HG02852 (cell line): Measurements from ENCODE around the gene MRFAP1.

Experiments
- ATAC-seq: cut with Tn5 transposase; IDR thresholded peaks from one replicate; pipeline ENCODE4 v1.9.1; 2021; ENCODE audit warnings: mild to moderate bottlenecking, moderate library complexity; ENCODE audit not compliant: unreplicated experiment

The MRFAP1 gene

GRCh38 chr4:6640292-6641163 lies at the start of gene MRFAP1:
Gene MRFAP1, plus strand, starts transcription at chr4:6640685. Its CDS starts 178 bp downstream, at chr4:6640863.
- peak; percentile 83 for ATAC-seq

GRCh38 chr4:6591313-6591712 lies 49.2 kb upstream of the MRFAP1 start:
- ATAC-seq = peak; percentile 56

GRCh38 chr4:6591781-6592180 lies 48.7 kb upstream of the MRFAP1 start:
- no peak for ATAC-seq

DNA sequence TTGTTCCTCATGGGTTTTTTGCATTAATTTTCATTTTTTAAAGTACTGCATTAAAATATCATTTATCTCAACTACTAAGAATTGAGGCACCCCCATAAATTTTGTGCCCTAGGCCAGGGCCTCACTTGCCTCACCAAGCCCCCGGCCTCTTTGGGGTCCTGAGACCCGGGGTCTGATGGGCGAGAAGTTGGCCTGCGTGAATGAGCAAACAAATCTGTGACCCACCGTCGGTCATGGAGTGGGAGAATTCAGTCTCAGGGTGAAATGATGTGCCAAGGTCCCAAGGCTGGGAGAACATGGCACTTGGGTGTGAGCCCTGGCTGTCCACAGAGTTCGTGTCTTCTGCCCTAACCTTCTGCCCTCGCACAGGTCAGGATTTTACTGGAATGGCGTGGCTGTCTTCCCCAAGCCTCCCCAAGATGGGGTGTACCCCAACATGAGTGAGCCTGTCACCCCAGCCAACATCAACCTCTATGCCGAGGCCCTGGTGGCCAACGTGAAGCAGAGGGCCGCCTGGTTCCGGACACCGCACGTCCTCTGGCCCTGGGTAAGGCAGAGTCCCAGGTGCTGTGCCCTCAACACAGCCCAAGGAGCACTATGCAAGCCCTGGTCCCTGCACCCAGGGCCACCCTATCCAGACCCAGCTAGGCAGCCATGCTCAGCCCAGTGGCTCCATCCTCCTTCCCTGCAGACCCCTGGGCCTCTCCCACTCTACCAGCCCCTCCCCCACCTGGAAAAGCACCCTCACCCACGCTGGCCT lies 47.5 kb upstream of the MRFAP1 start:
- ATAC-seq = no peak

DNA sequence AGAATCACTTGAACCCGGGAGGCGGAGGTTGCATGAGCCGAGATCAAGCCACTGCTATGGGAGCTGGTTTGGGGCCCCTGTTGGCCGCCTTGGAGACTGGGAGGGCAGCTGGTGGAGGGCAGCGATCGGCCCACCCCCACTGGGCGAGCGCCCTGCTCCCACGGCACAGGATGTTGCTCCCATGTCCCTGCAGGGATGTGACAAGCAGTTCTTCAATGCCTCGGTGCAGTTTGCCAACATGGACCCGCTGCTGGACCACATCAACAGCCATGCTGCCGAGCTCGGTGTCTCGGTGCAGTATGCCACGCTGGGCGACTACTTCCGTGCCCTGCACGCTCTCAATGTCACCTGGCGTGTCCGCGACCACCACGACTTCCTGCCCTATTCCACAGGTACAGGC lies 46.1 kb upstream of the MRFAP1 start:
- ATAC-seq = no peak

DNA sequence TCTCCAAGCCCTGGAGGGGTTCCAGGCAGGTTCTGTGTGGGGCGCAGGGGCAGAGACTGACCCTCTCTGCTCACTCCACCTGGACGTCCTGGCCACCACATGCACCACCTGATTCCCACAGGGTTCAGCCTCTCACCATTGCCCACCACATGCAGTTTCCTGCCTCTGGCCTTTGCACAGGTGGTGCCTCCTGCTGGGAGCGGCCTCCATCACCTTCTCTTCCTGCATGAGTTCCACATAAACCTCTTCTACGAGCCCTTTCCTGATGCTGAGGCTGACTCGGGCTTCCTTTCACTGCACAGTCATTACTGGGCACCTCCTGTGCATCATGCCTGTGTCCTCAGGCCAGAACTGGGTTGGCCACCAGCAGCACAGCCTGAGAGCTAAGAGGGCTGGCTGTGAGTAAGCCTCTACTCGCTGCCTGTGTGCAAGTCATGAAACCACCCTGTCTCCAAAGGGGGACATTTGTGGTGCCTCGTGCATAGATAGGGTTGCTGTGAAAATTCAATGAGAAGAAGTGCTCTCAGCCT lies 45.6 kb upstream of the MRFAP1 start:
- no peak for ATAC-seq

DNA sequence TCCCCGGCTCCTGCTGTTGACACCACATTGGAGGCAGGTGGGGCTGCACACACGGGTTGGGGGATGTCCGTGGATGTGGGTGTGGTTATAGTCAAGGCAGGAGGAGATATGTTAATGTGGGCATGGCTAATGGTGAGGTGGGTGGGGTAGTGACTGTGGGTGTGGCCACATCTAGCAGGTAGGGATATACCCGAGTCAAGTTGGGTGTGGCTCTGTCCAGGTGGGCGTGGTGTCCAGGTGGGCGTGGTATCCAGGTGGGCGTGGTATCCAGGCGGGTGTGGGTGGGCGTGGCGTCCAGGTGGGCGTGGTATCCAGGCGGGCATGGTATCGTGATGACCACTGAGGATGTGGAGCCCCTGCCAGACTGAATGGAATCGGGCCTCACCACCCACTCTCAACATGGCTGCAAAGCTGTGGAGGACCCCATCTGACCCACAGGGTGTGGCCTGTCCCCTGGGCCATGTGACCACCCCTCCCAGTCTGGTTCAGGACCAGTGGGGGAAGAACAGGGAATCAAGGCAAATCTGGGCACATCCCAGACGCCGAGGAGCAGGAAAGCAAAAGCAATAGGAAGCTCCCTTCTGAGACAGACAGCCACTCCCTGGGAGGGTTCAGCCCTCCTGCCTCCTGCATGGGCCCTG lies 44.5 kb upstream of the MRFAP1 start:
- ATAC-seq = no peak

- ATAC-seq = no peak
These were observed 43.5 kb upstream of the MRFAP1 start for GRCh38 chr4:6596948-6597347.

- ATAC-seq = no peak
These were observed 42.4 kb upstream of the MRFAP1 start for GRCh38 chr4:6598127-6598526.

GRCh38 chr4:6598641-6599040 lies 41.8 kb upstream of the MRFAP1 start:
- no peak for ATAC-seq

GRCh38 chr4:6601661-6602250 lies 38.7 kb upstream of the MRFAP1 start:
- ATAC-seq = no peak

DNA sequence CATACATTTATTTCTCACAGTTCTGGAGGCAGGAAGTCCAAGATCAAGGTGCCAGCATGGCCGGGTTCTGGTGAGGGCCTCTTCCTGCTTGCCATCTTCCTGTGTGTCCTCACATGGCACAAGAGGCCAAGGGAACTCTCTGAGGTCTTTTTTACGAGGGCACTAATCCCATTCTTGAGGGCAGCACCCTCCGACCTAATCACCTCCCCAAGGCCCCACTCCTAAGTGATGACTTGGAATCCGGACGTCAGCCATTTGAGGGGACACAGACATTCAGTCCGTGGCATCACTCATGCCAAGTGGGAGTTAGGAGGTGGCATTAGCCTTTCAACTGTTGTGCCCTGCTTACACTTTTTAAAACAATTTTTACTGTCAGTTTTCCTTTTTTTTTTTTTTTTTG lies 38.2 kb upstream of the MRFAP1 start:
- ATAC-seq = no peak

DNA sequence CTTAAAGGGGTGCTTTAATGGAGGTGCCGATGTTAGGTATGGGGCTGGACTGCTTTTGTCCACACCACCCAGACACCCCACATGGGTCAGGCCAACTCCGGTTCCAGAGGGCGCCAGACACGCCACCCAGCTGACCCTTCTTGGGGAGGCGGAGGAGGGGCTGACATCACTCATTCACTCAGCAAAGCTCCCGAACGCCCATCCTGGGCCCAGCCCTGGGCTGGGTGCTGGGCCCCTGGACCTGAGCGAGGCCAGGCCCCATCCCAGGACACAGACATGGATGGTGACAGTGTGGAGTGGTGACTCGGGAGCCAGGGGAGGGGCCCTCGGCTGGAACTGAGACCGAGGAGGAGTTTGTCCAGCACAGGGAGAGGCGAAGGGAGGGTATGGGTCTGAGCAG lies 37.4 kb upstream of the MRFAP1 start:
- ATAC-seq = no peak

DNA sequence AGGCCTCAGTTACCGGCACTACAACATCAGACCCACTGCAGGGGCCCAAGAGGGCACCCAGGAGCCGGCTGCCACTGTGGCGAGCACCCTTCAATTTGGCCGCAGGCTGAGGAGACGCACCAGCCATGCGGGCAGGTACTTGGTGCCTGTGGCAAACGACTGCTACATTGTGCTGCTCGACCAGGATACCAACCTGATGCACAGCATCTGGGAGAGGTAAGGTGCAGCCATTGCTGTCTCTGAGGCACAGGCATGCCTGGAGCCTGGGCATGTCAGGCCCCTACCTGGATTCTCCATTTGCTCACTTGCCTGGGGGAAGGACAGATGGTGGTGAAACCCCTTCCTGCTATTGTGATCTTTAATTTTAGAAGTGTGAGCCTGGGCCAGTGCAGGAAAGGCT lies 35.4 kb upstream of the MRFAP1 start:
- no peak for ATAC-seq

DNA sequence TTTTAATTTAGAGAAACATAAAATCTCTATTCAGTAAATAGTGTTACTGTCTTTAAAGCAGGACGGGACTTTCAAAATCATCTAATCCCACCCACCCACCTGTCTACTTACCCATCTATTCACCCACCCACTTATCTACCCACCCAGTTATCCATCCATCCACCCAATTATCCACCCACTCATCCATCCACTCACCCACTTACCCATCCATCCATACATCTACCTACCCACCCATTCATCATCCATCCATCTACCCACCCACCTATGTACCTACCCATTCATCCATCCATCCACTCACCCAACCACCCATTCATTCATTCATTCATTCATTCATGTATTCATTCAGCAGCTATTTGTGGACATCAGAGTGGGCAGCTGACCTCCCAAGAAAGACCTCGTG lies 34.9 kb upstream of the MRFAP1 start:
- no peak for ATAC-seq

DNA sequence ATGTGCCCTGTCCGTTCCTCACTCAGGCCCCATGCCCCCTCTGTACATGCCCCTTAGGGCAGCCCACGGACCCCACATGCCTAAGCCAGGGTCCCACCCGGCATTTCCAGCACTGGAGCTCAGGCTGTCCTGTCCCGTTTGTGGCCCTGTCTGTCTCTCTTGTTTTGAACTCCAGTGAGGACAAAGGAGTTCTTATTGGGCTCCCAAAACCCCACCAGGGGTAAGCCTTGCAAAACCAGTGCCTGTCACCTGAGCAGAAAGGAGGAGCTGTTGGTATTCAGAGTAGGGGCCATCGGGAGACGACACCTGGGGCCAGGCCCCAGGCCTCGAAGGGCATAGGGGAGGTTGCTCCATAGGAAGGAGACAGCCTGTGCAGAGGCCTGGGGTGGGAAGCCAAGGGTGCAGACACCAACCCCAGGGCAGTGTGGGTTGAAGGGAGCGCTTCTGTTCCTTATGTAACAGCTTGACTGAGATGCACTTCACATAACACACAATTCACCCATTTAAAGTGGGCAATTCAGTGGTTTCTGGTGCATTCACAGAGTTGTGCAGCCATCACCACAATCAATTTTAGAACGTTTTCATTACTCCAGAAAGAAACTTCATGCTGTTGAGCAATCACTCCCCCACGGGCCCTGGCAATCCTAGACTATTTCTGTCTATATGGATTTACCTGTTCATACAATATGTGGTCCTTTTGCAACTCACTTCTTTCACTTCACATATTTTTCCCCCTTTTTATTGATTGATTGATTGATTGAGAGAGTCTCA lies 33.8 kb upstream of the MRFAP1 start:
- no peak for ATAC-seq

DNA sequence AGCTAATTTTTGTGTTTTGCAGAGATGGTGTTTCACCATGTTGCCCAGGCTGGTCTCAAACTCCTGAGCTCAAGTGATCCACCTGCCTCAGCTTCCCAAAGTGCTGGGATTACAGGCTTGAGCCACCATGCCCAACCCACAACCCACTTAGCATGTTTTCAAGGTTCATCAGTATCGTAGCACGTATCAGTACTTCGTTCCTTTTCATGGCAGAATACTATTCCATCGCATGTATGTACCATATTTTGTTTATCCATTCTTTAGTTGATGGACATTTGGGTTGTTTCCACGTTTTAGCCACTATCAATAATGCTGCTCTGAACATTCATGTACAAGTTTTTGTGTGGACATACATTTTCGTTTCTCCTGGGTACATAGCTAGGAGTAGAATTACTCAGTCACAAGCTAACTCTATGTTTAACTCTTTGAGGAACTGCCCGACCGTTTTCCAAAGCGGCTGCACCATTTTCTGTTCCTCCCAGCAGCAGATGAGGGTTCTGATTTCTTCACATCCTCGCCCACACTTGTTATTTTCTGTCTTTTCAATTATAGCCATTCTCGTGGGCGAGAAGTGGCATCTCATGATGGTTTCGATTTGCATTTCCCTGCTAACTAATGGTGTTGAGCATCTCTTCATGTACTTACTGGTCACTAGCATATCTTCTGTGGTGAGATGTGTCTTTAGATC lies 33.0 kb upstream of the MRFAP1 start:
- no peak for ATAC-seq

- ATAC-seq = no peak
These were observed 31.6 kb upstream of the MRFAP1 start for GRCh38 chr4:6608758-6609414.

DNA sequence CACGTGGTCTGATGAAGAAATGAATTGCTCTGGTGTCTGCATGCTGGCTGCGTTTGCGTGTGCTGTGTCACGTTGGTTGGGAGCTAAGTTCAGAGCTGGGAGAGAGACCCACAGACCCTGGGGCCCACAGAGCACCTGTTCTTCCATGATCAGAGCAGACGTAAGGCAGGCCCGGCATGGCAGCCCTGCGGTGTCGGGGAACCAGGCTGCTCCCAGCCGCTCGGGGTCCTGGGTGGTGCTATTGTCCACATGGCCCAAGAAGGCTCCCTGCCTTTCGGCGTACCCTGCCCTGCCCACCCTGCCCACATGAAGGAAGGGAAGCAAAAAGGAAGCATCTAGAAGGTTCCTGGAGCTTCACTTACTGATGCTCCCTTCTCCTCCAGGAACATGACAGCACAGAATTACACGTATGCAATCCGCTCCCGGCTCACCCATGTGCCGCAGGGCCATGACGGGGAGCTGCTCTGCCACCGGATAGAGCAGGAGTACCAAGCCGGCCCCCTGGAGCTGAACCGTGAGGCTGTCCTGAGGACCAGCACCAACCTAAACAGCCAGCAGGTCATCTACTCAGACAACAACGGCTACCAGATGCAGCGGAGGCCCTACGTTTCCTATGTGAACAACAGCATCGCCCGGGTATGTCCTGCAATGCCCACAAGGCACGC lies 30.9 kb upstream of the MRFAP1 start:
- no peak for ATAC-seq
